K562 (cell line): ENCODE data around the gene MPRIP.

Experiments used
- EZH2 ChIP-seq: IDR thresholded peaks from 2 replicates; pipeline ENCODE4 v1.6.1; 2012; ENCODE audit warnings: low read depth, mild to moderate bottlenecking, inconsistent platforms, low read length, borderline replicate concordance
- POLR2A ChIP-seq: fragments of 450-650 bp; conservative IDR thresholded peaks from 2 replicates; pipeline ENCODE4 v1.6.1; 2016
- TARDBP ChIP-seq: fragments of 450-650 bp; IDR thresholded peaks from 2 replicates; pipeline ENCODE4 v1.6.1; 2016
- U2AF2 ChIP-seq: fragments of 200-400 bp; formaldehyde crosslinking; optimal IDR thresholded peaks from 2 replicates; pipeline ENCODE3; 2017; ENCODE audit warnings: low read depth, mild to moderate bottlenecking, low read length
- TF ChIP-seq, protein P1 (sequence below): IDR thresholded peaks from 3 replicates; pipeline ENCODE4 v1.6.1; 2011; ENCODE audit warnings: borderline replicate concordance, mild to moderate bottlenecking, moderate library complexity; ENCODE audit not compliant: insufficient read length; ENCODE audit errors: extremely low read depth
- TF ChIP-seq, protein P2 (sequence below), 3 experiments: IDR thresholded peaks in 2 of 3; conservative IDR thresholded peaks in 1 of 3; 2 replicates each; pipeline ENCODE4 v1.5.1; 2011 to 2012; ENCODE audit warnings: low read length in 3 of 3, mild to moderate bottlenecking in 3 of 3, control low read depth in 2 of 3, improper control_type of control experiment in 1 of 3, inconsistent platforms in 1 of 3, low read depth in 1 of 3, mixed read lengths in 1 of 3, moderate library complexity in 1 of 3; ENCODE audit not compliant: insufficient read depth in 2 of 3

- TF ChIP-seq POLR2A (no peak), EZH2 (no peak), TARDBP (no peak), U2AF2 (no peak)
- TF ChIP-seq, protein P1, sequence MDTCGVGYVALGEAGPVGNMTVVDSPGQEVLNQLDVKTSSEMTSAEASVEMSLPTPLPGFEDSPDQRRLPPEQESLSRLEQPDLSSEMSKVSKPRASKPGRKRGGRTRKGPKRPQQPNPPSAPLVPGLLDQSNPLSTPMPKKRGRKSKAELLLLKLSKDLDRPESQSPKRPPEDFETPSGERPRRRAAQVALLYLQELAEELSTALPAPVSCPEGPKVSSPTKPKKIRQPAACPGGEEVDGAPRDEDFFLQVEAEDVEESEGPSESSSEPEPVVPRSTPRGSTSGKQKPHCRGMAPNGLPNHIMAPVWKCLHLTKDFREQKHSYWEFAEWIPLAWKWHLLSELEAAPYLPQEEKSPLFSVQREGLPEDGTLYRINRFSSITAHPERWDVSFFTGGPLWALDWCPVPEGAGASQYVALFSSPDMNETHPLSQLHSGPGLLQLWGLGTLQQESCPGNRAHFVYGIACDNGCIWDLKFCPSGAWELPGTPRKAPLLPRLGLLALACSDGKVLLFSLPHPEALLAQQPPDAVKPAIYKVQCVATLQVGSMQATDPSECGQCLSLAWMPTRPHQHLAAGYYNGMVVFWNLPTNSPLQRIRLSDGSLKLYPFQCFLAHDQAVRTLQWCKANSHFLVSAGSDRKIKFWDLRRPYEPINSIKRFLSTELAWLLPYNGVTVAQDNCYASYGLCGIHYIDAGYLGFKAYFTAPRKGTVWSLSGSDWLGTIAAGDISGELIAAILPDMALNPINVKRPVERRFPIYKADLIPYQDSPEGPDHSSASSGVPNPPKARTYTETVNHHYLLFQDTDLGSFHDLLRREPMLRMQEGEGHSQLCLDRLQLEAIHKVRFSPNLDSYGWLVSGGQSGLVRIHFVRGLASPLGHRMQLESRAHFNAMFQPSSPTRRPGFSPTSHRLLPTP = no peak
- TF ChIP-seq, protein P2, sequence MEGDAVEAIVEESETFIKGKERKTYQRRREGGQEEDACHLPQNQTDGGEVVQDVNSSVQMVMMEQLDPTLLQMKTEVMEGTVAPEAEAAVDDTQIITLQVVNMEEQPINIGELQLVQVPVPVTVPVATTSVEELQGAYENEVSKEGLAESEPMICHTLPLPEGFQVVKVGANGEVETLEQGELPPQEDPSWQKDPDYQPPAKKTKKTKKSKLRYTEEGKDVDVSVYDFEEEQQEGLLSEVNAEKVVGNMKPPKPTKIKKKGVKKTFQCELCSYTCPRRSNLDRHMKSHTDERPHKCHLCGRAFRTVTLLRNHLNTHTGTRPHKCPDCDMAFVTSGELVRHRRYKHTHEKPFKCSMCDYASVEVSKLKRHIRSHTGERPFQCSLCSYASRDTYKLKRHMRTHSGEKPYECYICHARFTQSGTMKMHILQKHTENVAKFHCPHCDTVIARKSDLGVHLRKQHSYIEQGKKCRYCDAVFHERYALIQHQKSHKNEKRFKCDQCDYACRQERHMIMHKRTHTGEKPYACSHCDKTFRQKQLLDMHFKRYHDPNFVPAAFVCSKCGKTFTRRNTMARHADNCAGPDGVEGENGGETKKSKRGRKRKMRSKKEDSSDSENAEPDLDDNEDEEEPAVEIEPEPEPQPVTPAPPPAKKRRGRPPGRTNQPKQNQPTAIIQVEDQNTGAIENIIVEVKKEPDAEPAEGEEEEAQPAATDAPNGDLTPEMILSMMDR (IDR thresholded peaks at IDR 0.05 in 2 of 3, conservative IDR thresholded peaks at IDR 0.05 in 1 of 3; ENCODE audit: insufficient read depth in 2 of 3, low read depth in 1 of 3, low read length in 3 of 3) = no peak
Measured at GRCh38 chr17:17063546-17064122, 21.4 kb downstream of the MPRIP start.
